HCT116 (cell line): ENCODE data around the gene CLCN3. TPM values are rescaled to one million over a fixed set of nuclear protein-coding genes. Genes with fewer than 3 reads are reported as not detected.

Source experiments
- ATAC-seq: fragments of 200-7000 bp; cut with Tn5 transposase; 2 replicates; pipeline ENCODE4 v1.9.1; 2020; ENCODE audit warnings: mild to moderate bottlenecking, moderate library complexity
- BruUV-seq: library from RNA; stranded (reverse); fragments of 400-500 nt; replicated peaks from 2 replicates; lab custom pipeline; 2021; lab: Mats Ljungman, UMichigan
- CTCF ChIA-PET: fragments of 300-600 bp; sonication (Branson Sonifier 250); formaldehyde crosslinking; loops from one replicate; lab custom pipeline; 2021; ENCODE audit warnings: antibody characterized with exemption; lab: Charles Lee
- POLR2A ChIA-PET: fragments of 300-600, 350-600 bp; sonication (Branson Sonifier 250); formaldehyde crosslinking; loops from one replicate; lab custom pipeline; 2021; ENCODE audit warnings: antibody characterized with exemption; lab: Charles Lee
- RAD21 ChIA-PET, 2 experiments: fragments of 300-600 bp; sonication (Branson Sonifier 250); formaldehyde crosslinking; loops; one replicate each; lab custom pipeline; 2023; ENCODE audit warnings: low total read pairs in 2 of 2; ENCODE audit not compliant: uncharacterized antibody in 2 of 2, unreplicated experiment in 2 of 2, low non-redundant PET in 1 of 2; lab: Charles Lee
- DNase-seq: peaks from one replicate; pipeline ENCODE4 v3.0.0-alpha.2; 2010; ENCODE audit warnings: low read depth, low spot score
- H2AFZ ChIP-seq: fragments of 200-600 bp; shearing (Covaris generic), sonication (generic); 2 replicates; pipeline ENCODE4 v1.6.1; 2017; ENCODE audit warnings: low read depth, mixed run types, mixed read lengths, antibody characterized with exemption, low read length; ENCODE audit not compliant: poor library complexity, severe bottlenecking
- H3K27ac ChIP-seq: 2 replicates; pipeline ENCODE4 v1.5.1; 2012; ENCODE audit warnings: low read depth, low read length
- H3K27me3 ChIP-seq: fragments of 200-600 bp; sonication (generic); 2 replicates; pipeline ENCODE4 v1.6.1; 2016; ENCODE audit warnings: mixed run types, low read length, mixed read lengths; ENCODE audit not compliant: insufficient read depth
- H3K36me3 ChIP-seq, 2 experiments: fragments of 200-500 bp in 1 of 2; fragments of 200-600 bp in 1 of 2; sonication (Bioruptor generic) in 1 of 2; sonication (generic) in 1 of 2; 2 replicates each; pipeline versions ENCODE4 v1.5.1 to v1.6.1; 2014 to 2016; ENCODE audit warnings: low read length in 2 of 2, inconsistent platforms in 1 of 2, mixed read lengths in 1 of 2, mixed run types in 1 of 2; ENCODE audit not compliant: insufficient read depth in 2 of 2, control insufficient read depth in 1 of 2
- H3K4me1 ChIP-seq, 2 experiments: fragments of 200-600 bp in 1 of 2; sonication (generic) in 1 of 2; 2 replicates each; pipeline versions ENCODE4 v1.5.1 to v1.6.1; 2012 to 2017; ENCODE audit warnings: low read length in 2 of 2, inconsistent platforms in 1 of 2, mild to moderate bottlenecking in 1 of 2, mixed read lengths in 1 of 2, mixed run types in 1 of 2, moderate library complexity in 1 of 2; ENCODE audit not compliant: insufficient read depth in 2 of 2, control insufficient read depth in 1 of 2
- H3K4me2 ChIP-seq: fragments of 200-600 bp; sonication (generic); 2 replicates; pipeline ENCODE4 v1.6.1; 2017; ENCODE audit warnings: mixed run types, low read length, mixed read lengths
- H3K4me3 ChIP-seq, 2 experiments: fragments of 200-600 bp in 1 of 2; sonication (generic) in 1 of 2; replicated peaks in 1 of 2; 2 replicates each; pipeline ENCODE4 v1.5.1; 2011 to 2016; ENCODE audit warnings: low read length in 2 of 2, control low read depth in 1 of 2, low read depth in 1 of 2, mild to moderate bottlenecking in 1 of 2, mixed read lengths in 1 of 2, mixed run types in 1 of 2
- H3K79me2 ChIP-seq: fragments of 200-600 bp; sonication (generic); 2 replicates; pipeline ENCODE4 v1.6.1; 2017; ENCODE audit warnings: mild to moderate bottlenecking, mixed run types, low read length, moderate library complexity, mixed read lengths; ENCODE audit not compliant: insufficient read depth
- H3K9ac ChIP-seq: fragments of 200-600 bp; sonication (generic); 2 replicates; pipeline ENCODE4 v1.6.1; 2016; ENCODE audit warnings: low read length, mixed read lengths
- H3K9me2 ChIP-seq: fragments of 200-600 bp; sonication (generic), shearing (Covaris generic); 2 replicates; pipeline ENCODE4 v1.6.1; 2017; ENCODE audit warnings: mixed run types, mild to moderate bottlenecking, moderate library complexity; ENCODE audit not compliant: insufficient read depth
- H3K9me3 ChIP-seq, 2 experiments: fragments of 200-500 bp in 1 of 2; fragments of 200-600 bp in 1 of 2; sonication (Bioruptor generic) in 1 of 2; sonication (generic) in 1 of 2; 2 replicates each; pipeline ENCODE4 v1.6.1; 2014 to 2017; ENCODE audit warnings: low read length in 2 of 2, mixed read lengths in 2 of 2, inconsistent platforms in 1 of 2, low read depth in 1 of 2, mild to moderate bottlenecking in 1 of 2, mixed run types in 1 of 2, moderate library complexity in 1 of 2; ENCODE audit not compliant: control insufficient read depth in 1 of 2, insufficient read depth in 1 of 2
- H4K20me1 ChIP-seq: fragments of 200-600 bp; sonication (generic), shearing (Covaris generic); 2 replicates; pipeline ENCODE4 v1.6.1; 2017; ENCODE audit warnings: mixed run types, mild to moderate bottlenecking, moderate library complexity; ENCODE audit not compliant: insufficient read depth
- CBX3 ChIP-seq: IDR thresholded peaks from 2 replicates; pipeline ENCODE4 v1.6.1; 2012; ENCODE audit warnings: low read depth
- CEBPB ChIP-seq: IDR thresholded peaks from 2 replicates; pipeline ENCODE4 v1.6.1; 2012; ENCODE audit warnings: low read depth
- EGR1 ChIP-seq: IDR thresholded peaks from 2 replicates; pipeline ENCODE4 v1.6.1; 2012; ENCODE audit warnings: low read depth
- ELF1 ChIP-seq: IDR thresholded peaks from 2 replicates; pipeline ENCODE4 v1.6.1; 2012; ENCODE audit warnings: low read depth, borderline replicate concordance
- EZH2 ChIP-seq: fragments of 200-600 bp; sonication (generic); IDR thresholded peaks from 2 replicates; pipeline ENCODE4 v1.6.1; 2017; ENCODE audit warnings: antibody characterized with exemption, mixed run types
- FOSL1 ChIP-seq: IDR thresholded peaks from 2 replicates; pipeline ENCODE4 v1.6.1; 2012; ENCODE audit warnings: low read depth
- JUND ChIP-seq: IDR thresholded peaks from 2 replicates; pipeline ENCODE4 v1.6.1; 2012
- POLR2AphosphoS5 ChIP-seq: IDR thresholded peaks from 2 replicates; pipeline ENCODE4 v1.6.1; 2011; ENCODE audit warnings: mild to moderate bottlenecking, low read depth, low read length, moderate library complexity
- RAD21 ChIP-seq: IDR thresholded peaks from 2 replicates; pipeline ENCODE4 v1.6.1; 2012; ENCODE audit warnings: low read depth, mild to moderate bottlenecking
- SP1 ChIP-seq: IDR thresholded peaks from 2 replicates; pipeline ENCODE4 v1.6.1; 2012; ENCODE audit warnings: low read depth
- SRF ChIP-seq: IDR thresholded peaks from 2 replicates; pipeline ENCODE4 v1.6.1; 2012; ENCODE audit warnings: low read depth
- TCF7L2 ChIP-seq: IDR thresholded peaks from 2 replicates; pipeline ENCODE4 v1.7.0; 2011; ENCODE audit warnings: borderline replicate concordance, inconsistent platforms; ENCODE audit not compliant: insufficient read depth, insufficient read length; ENCODE audit errors: extremely low read depth
- YY1 ChIP-seq: IDR thresholded peaks from 2 replicates; pipeline ENCODE4 v1.6.1; 2011; ENCODE audit warnings: low read length, low read depth, moderate library complexity, mild to moderate bottlenecking; ENCODE audit not compliant: insufficient replicate concordance; ENCODE audit errors: extremely low read depth
- ZNF274 ChIP-seq: fragments of 200-500 bp; sonication (Bioruptor generic); IDR thresholded peaks from 2 replicates; pipeline ENCODE4 v1.6.1; 2014; ENCODE audit warnings: mild to moderate bottlenecking, low read depth, low read length, inconsistent platforms
- intact Hi-C: fragments of 100-400 bp; cut with micrococcal nuclease; formaldehyde crosslinking; loops from 2 replicates; pipeline ENCODE4 v1.10.0; 2022
- total RNA-seq: library from RNA; stranded (reverse); gene quantifications from one replicate; pipeline ENCODE4 v1.2.1, GENCODE V29; 2021; ENCODE audit not compliant: unreplicated experiment
- TF ChIP-seq, protein P1 (sequence below): IDR thresholded peaks from 2 replicates; pipeline ENCODE4 v1.6.1; 2012
- TF ChIP-seq, protein P2 (sequence below): IDR thresholded peaks from 2 replicates; pipeline ENCODE4 v1.6.1; 2012
- TF ChIP-seq, protein P3 (sequence below): IDR thresholded peaks from 2 replicates; pipeline ENCODE4 v1.6.1; 2011; ENCODE audit warnings: mild to moderate bottlenecking, low read length, moderate library complexity; ENCODE audit not compliant: insufficient replicate concordance; ENCODE audit errors: extremely low read depth
- TF ChIP-seq, protein P4 (sequence below): IDR thresholded peaks from 2 replicates; pipeline ENCODE4 v1.6.1; 2012; ENCODE audit warnings: low read depth

Gene CLCN3
- total RNA-seq, 1 experiment from 2014 or later = 60.4 TPM

DNA sequence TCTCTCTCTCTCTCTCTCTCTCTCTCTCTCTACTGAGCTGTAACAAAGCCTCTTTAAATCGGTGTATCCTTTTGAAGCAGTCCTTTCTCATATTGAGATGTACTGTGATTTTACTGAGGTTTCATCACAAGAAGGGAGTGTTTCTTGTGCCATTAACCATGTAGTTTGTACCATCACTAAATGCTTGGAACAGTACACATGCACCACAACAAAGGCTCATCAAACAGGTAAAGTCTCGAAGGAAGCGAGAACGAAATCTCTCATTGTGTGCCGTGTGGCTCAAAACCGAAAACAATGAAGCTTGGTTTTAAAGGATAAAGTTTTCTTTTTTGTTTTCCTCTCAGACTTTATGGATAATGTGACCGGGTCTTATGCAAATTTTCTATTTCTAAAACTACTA is 100.2 kb downstream of the CLCN3 start:
- H3K36me3 ChIP-seq = peaks cover 0 to 4% of the 10 kb centered on the region in 2 experiments; a peak in 1 of 4 replicates
- ChIA-PET CTCF (no interaction called here), RAD21 (no interaction called here), POLR2A (no interaction called here)
- H4K20me1 ChIP-seq = no peaks in the 10 kb centered on the region
- no peak overlapping the region for H3K4me3 ChIP-seq
- no TSS peak for BruUV-seq
- H2AFZ ChIP-seq = no peak overlapping the region
- no peaks in the 10 kb centered on the region for H3K4me1 ChIP-seq
- H3K27me3 ChIP-seq = no peaks in the 10 kb centered on the region
- H3K4me2 ChIP-seq = no peak overlapping the region
- no peak overlapping the region for H3K9ac ChIP-seq
- no peak for ATAC-seq
- no peak overlapping the region for H3K27ac ChIP-seq
- DNase-seq = no peak
- H3K9me3 ChIP-seq = no peaks in the 10 kb centered on the region
- intact Hi-C loops = loop anchor here (10.0 kb wide), 1 partner anchor 106 kb away; the partner anchor contains the start of gene NEK1
- TF ChIP-seq YY1 (no peak), EGR1 (no peak), ZNF274 (no peak), POLR2AphosphoS5 (no peak), EZH2 (no peak), TCF7L2 (no peak), CBX3 (no peak), ELF1 (no peak), RAD21 (no peak), JUND (no peak), CEBPB (no peak), SP1 (no peak), FOSL1 (no peak), SRF (no peak)
- TF ChIP-seq, protein P1, sequence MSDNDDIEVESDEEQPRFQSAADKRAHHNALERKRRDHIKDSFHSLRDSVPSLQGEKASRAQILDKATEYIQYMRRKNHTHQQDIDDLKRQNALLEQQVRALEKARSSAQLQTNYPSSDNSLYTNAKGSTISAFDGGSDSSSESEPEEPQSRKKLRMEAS = no peak
- TF ChIP-seq, protein P2, sequence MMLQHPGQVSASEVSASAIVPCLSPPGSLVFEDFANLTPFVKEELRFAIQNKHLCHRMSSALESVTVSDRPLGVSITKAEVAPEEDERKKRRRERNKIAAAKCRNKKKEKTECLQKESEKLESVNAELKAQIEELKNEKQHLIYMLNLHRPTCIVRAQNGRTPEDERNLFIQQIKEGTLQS = no peak
- TF ChIP-seq, protein P3, sequence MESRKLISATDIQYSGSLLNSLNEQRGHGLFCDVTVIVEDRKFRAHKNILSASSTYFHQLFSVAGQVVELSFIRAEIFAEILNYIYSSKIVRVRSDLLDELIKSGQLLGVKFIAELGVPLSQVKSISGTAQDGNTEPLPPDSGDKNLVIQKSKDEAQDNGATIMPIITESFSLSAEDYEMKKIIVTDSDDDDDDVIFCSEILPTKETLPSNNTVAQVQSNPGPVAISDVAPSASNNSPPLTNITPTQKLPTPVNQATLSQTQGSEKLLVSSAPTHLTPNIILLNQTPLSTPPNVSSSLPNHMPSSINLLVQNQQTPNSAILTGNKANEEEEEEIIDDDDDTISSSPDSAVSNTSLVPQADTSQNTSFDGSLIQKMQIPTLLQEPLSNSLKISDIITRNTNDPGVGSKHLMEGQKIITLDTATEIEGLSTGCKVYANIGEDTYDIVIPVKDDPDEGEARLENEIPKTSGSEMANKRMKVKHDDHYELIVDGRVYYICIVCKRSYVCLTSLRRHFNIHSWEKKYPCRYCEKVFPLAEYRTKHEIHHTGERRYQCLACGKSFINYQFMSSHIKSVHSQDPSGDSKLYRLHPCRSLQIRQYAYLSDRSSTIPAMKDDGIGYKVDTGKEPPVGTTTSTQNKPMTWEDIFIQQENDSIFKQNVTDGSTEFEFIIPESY = no peak
- TF ChIP-seq, protein P4, sequence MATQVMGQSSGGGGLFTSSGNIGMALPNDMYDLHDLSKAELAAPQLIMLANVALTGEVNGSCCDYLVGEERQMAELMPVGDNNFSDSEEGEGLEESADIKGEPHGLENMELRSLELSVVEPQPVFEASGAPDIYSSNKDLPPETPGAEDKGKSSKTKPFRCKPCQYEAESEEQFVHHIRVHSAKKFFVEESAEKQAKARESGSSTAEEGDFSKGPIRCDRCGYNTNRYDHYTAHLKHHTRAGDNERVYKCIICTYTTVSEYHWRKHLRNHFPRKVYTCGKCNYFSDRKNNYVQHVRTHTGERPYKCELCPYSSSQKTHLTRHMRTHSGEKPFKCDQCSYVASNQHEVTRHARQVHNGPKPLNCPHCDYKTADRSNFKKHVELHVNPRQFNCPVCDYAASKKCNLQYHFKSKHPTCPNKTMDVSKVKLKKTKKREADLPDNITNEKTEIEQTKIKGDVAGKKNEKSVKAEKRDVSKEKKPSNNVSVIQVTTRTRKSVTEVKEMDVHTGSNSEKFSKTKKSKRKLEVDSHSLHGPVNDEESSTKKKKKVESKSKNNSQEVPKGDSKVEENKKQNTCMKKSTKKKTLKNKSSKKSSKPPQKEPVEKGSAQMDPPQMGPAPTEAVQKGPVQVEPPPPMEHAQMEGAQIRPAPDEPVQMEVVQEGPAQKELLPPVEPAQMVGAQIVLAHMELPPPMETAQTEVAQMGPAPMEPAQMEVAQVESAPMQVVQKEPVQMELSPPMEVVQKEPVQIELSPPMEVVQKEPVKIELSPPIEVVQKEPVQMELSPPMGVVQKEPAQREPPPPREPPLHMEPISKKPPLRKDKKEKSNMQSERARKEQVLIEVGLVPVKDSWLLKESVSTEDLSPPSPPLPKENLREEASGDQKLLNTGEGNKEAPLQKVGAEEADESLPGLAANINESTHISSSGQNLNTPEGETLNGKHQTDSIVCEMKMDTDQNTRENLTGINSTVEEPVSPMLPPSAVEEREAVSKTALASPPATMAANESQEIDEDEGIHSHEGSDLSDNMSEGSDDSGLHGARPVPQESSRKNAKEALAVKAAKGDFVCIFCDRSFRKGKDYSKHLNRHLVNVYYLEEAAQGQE = no peak
- H3K9me2 ChIP-seq = no peaks in the 10 kb centered on the region
- H3K79me2 ChIP-seq = no peaks in the 10 kb centered on the region
